A673 (cell line): ENCODE measurements around the gene MBD3L5.

Experiments
- EZH2 ChIP-seq: fragments of 200-600 bp; sonication (generic); IDR thresholded peaks from 2 replicates; pipeline ENCODE4 v1.6.1; 2017; ENCODE audit warnings: borderline replicate concordance, low read depth, mild to moderate bottlenecking, mixed read lengths, antibody characterized with exemption, low read length; ENCODE audit not compliant: poor library complexity, severe bottlenecking
- TF ChIP-seq, protein P1 (sequence below): fragments of 300-800, 200-600 bp; sonication (generic); conservative IDR thresholded peaks from 2 replicates; pipeline ENCODE4 v1.5.1; 2017; ENCODE audit warnings: low read depth, mild to moderate bottlenecking, antibody characterized with exemption, low read length, moderate library complexity, mixed read lengths

- TF ChIP-seq, protein P1, sequence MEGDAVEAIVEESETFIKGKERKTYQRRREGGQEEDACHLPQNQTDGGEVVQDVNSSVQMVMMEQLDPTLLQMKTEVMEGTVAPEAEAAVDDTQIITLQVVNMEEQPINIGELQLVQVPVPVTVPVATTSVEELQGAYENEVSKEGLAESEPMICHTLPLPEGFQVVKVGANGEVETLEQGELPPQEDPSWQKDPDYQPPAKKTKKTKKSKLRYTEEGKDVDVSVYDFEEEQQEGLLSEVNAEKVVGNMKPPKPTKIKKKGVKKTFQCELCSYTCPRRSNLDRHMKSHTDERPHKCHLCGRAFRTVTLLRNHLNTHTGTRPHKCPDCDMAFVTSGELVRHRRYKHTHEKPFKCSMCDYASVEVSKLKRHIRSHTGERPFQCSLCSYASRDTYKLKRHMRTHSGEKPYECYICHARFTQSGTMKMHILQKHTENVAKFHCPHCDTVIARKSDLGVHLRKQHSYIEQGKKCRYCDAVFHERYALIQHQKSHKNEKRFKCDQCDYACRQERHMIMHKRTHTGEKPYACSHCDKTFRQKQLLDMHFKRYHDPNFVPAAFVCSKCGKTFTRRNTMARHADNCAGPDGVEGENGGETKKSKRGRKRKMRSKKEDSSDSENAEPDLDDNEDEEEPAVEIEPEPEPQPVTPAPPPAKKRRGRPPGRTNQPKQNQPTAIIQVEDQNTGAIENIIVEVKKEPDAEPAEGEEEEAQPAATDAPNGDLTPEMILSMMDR = no peak
- no peak for TF ChIP-seq EZH2
Observed at GRCh38 chr19:6999933-7000332, 30.4 kb upstream of the MBD3L5 start.
